ENCODE measurements around the gene ARL3. TPM values are rescaled to one million over a fixed set of nuclear protein-coding genes. Genes with fewer than 3 reads are reported as not detected.

The ARL3 gene
- total RNA-seq, 2 experiments from 2014 or later, result 5.3 to 6.2 TPM

DNA sequence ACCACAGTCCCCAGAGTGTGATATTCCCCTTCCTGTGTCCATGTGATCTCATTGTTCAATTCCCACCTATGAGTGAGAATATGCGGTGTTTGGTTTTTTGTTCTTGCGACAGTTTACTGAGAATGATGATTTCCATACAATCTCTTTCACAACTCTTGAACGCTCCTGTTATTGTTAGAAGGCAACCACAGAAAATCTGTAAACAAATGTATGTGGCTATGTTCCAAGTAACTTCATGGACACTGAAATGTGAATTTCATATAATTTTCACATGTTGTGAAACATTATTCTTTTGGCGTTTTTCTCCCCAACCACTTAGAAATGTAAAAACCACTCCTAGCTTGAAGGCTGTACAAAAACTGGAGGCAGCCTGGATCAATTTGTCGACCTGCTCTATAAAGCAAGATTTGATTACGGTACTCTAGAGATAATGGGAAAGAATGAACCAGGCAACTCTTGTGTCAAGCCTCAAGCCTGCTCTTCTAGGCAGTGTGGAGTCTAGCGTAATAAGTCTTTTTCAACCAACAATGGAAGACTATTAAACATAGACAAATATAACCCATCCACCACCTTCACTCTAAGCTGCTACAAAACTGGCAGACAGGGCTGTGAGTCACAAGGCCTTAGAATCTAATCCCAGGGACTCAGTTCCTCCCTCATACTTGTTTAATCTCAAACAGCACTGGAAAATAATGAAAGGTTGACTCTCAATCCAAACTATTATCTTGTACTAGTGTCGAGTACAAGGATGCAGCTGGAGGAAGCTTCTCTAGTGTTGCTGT lies 22.7 kb downstream of the ARL3 start:
- H3K27me3 Mint-ChIP-seq, result no peaks in the 10 kb centered on the region
- H3K4me3 Mint-ChIP-seq, result no peak overlapping the region
- H3K36me3 Mint-ChIP-seq (ENCODE audit: low read depth), result peaks cover 5% of the 10 kb centered on the region
- TF ChIP-seq, protein P1, sequence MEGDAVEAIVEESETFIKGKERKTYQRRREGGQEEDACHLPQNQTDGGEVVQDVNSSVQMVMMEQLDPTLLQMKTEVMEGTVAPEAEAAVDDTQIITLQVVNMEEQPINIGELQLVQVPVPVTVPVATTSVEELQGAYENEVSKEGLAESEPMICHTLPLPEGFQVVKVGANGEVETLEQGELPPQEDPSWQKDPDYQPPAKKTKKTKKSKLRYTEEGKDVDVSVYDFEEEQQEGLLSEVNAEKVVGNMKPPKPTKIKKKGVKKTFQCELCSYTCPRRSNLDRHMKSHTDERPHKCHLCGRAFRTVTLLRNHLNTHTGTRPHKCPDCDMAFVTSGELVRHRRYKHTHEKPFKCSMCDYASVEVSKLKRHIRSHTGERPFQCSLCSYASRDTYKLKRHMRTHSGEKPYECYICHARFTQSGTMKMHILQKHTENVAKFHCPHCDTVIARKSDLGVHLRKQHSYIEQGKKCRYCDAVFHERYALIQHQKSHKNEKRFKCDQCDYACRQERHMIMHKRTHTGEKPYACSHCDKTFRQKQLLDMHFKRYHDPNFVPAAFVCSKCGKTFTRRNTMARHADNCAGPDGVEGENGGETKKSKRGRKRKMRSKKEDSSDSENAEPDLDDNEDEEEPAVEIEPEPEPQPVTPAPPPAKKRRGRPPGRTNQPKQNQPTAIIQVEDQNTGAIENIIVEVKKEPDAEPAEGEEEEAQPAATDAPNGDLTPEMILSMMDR (IDR thresholded peaks at IDR 0.05), result no peak
- no peaks in the 10 kb centered on the region for H3K9me3 Mint-ChIP-seq
- ATAC-seq (no peak), DNase-seq (no peak)
- no peaks in the 10 kb centered on the region for H3K4me1 Mint-ChIP-seq (ENCODE audit: low read depth)
- intact Hi-C loops (cut with micrococcal nuclease), result no loop called here
- no peak overlapping the region for H3K27ac Mint-ChIP-seq
- CTCF ChIA-PET, result no interaction called here
- POLR2A ChIA-PET, result interaction anchor here (1.2 to 1.5 kb wide), 3 partner anchors 17 to 23 kb away, joined by 4 to 9 read pairs (median 4); partner anchors contain the start of genes ARL3 and SFXN2

DNA sequence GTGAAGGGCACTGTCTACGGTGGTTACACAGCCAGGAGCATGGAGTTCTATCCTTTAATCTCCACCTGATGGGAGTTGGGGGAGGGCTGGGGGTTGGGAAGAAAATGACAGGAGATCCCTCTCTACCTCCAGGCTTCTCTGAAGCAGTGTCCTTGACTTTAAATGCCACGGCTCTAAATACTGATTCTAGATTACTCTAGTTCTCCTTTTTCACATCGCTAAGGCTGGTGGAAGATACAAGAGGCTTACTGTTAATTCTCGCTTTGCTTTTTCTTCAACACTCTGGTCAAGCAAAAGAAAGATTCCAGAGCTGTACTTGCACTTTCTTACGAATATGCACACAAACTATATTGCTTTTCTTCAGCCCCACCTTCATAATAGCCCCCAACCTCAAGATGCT lies 30.5 kb downstream of the ARL3 start:
- intact Hi-C loops (cut with micrococcal nuclease), result no loop called here

GRCh38 chr10:102682981-102683380 lies 31.2 kb downstream of the ARL3 start:
- ChIA-PET POLR2A (interaction anchor here (0.6 kb wide), 1 partner anchor 225 kb away, joined by 3 read pairs; no protein-coding TSS in a partner anchor), CTCF (interaction anchor here (1.7 kb wide), 1 partner anchor 31 kb away, joined by 4 read pairs; the partner anchor contains the start of genes ARL3 and SFXN2)
- Mint-ChIP-seq H3K9me3 (no peaks in the 10 kb centered on the region), H3K4me3 (no peak overlapping the region), H3K27ac (no peak overlapping the region), H3K27me3 (no peaks in the 10 kb centered on the region), H3K4me1 (ENCODE audit: low read depth) (peaks cover 18% of the 10 kb centered on the region), H3K36me3 (ENCODE audit: low read depth) (peaks cover 11% of the 10 kb centered on the region)
- no peak for ATAC-seq
- intact Hi-C loops (cut with micrococcal nuclease), result no loop called here
- TF ChIP-seq, protein P1 (IDR thresholded peaks at IDR 0.05), result no peak
- no peak for DNase-seq

More for the DNA sequence above, 30.5 kb downstream of the ARL3 start:
- Mint-ChIP-seq H3K4me3 (no peak overlapping the region), H3K9me3 (no peaks in the 10 kb centered on the region), H3K27me3 (no peaks in the 10 kb centered on the region), H3K27ac (no peak overlapping the region), H3K36me3 (ENCODE audit: low read depth) (peaks cover 12% of the 10 kb centered on the region), H3K4me1 (ENCODE audit: low read depth) (peaks cover 16% of the 10 kb centered on the region)
- TF ChIP-seq, protein P1 (IDR thresholded peaks at IDR 0.05), result no peak
- CTCF ChIA-PET, result interaction anchor here (1.2 to 1.7 kb wide), 3 partner anchors 9 to 30 kb away, joined by 4 to 5 read pairs (median 4); partner anchors contain the start of genes ARL3 and SFXN2
- ATAC-seq (no peak), DNase-seq (no peak)
- POLR2A ChIA-PET, result no interaction called here

DNA sequence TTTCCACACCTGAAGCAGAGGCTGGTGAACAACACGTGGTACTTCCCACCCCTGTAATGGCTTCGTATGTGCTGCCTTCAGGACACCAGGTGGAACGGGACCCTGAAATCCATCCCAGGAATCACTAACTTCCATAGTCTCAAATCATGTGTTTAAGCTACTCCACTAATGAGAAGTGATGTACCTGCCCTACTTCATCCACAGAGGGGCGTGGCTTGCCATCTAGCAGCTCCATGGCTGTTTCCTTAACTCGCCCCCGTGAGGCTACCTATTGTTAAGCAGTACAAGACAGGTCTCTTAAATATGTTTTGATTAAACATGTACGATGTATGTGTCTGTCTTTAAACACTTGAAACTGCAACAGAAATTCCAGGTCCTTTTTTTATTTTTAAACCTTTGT lies 31.8 kb downstream of the ARL3 start:
- H3K36me3 Mint-ChIP-seq (ENCODE audit: low read depth), result peaks cover 11% of the 10 kb centered on the region
- DNase-seq (peak; percentile 29), ATAC-seq (no peak)
- POLR2A ChIA-PET, result no interaction called here
- H3K4me3 Mint-ChIP-seq, result no peak overlapping the region
- no peak overlapping the region for H3K27ac Mint-ChIP-seq
- CTCF ChIA-PET, result interaction anchor here (1.7 kb wide), 1 partner anchor 31 kb away, joined by 4 read pairs; the partner anchor contains the start of genes ARL3 and SFXN2
- H3K4me1 Mint-ChIP-seq (ENCODE audit: low read depth), result peaks cover 18% of the 10 kb centered on the region
- no peaks in the 10 kb centered on the region for H3K9me3 Mint-ChIP-seq
- TF ChIP-seq, protein P1 (IDR thresholded peaks at IDR 0.05), result no peak
- intact Hi-C loops (cut with micrococcal nuclease), result no loop called here
- no peaks in the 10 kb centered on the region for H3K27me3 Mint-ChIP-seq

DNA sequence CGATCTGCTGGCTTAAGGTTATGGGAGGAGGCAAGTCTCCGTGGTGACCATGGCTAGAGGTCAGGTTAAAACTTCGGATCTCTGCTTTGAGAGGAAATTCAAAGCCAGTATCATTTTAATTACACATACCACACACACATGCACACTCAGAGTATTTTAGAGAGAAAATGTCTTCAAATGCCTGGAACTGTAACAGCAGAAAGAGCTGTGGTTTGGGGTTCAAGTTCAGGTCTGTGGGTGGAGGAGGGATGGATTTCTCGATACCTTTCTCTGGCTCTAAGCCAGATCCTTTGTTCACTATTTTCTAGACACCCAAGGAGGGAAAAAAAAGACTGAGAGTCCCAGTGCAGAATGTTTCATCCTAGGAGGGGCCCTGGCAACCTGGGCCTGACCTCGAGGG lies 32.5 kb downstream of the ARL3 start:
- H3K27me3 Mint-ChIP-seq, result no peaks in the 10 kb centered on the region
- H3K27ac Mint-ChIP-seq, result peak overlapping the region; percentile 6
- peaks cover 11% of the 10 kb centered on the region for H3K36me3 Mint-ChIP-seq (ENCODE audit: low read depth)

More for the DNA sequence above, 32.5 kb downstream of the ARL3 start:
- peak; percentile 57 for ATAC-seq
- H3K4me1 Mint-ChIP-seq (ENCODE audit: low read depth), result peaks cover 21% of the 10 kb centered on the region
- DNase-seq, result no peak
- no peaks in the 10 kb centered on the region for H3K9me3 Mint-ChIP-seq
- TF ChIP-seq, protein P1 (IDR thresholded peaks at IDR 0.05), result no peak
- POLR2A ChIA-PET, result no interaction called here
- CTCF ChIA-PET, result interaction anchor here (1.7 kb wide), 1 partner anchor 32 kb away, joined by 4 read pairs; the partner anchor contains the start of genes ARL3 and SFXN2
- H3K4me3 Mint-ChIP-seq, result no peak overlapping the region
- intact Hi-C loops (cut with micrococcal nuclease), result no loop called here

All from activated CD8-positive, alpha-beta T cell treated with anti-CD3 and anti-CD28 coated beads for 36 hours (primary cell).